BE2C (cell line): ENCODE data around the gene PCP4L1.

ENCODE experiments used
- DNase-seq: peaks from one replicate; pipeline ENCODE4 v3.0.0-alpha.2; 2020
- H3K27me3 ChIP-seq: fragments of 250-450 bp; sonication (Bioruptor Pico); 2 replicates; pipeline ENCODE4 v1.5.1; 2020; ENCODE audit warnings: mild to moderate bottlenecking
- H3K36me3 ChIP-seq: fragments of 250-450 bp; sonication (Bioruptor Pico); 2 replicates; pipeline ENCODE4 v1.5.1; 2020; ENCODE audit warnings: mild to moderate bottlenecking
- H3K4me1 ChIP-seq: fragments of 250-450 bp; sonication (Bioruptor Pico); 2 replicates; pipeline ENCODE4 v1.5.1; 2020
- H3K4me3 ChIP-seq: 2 replicates; pipeline ENCODE4 v1.5.1; 2011; ENCODE audit warnings: low read depth, low read length
- H3K9me3 ChIP-seq: fragments of 250-450 bp; sonication (Bioruptor Pico); 2 replicates; pipeline ENCODE4 v1.5.1; 2020
- TF ChIP-seq, protein P1 (sequence below): IDR thresholded peaks from 2 replicates; pipeline ENCODE4 v1.5.1; 2012; ENCODE audit warnings: mild to moderate bottlenecking, low read depth, low read length

The PCP4L1 gene

DNA sequence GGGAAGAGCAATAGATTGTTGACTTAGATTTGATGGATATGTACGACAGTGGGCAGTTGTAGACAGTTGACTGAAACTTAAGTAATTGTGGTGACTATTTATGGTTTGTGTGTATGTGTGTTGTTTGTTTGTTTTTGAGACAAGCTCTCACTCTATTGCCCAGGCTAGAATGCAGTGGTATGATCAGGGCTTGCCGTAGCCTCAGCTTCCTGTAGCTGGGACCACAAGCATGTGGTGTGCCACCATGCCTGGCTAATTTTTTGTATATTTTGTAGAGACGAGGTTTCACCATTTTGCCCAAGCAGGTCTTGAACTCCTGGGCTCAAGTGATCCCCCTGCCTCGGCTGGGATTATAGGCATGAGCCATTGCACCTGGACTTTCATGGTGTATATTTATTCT lies 65.5 kb downstream of the PCP4L1 start:
- Histone ChIP-seq H3K27me3 (no peaks in the 10 kb centered on the region), H3K9me3 (no peaks in the 10 kb centered on the region), H3K4me1 (no peaks in the 10 kb centered on the region), H3K4me3 (no peak overlapping the region), H3K36me3 (peaks cover 33% of the 10 kb centered on the region)
- TF ChIP-seq, protein P1, sequence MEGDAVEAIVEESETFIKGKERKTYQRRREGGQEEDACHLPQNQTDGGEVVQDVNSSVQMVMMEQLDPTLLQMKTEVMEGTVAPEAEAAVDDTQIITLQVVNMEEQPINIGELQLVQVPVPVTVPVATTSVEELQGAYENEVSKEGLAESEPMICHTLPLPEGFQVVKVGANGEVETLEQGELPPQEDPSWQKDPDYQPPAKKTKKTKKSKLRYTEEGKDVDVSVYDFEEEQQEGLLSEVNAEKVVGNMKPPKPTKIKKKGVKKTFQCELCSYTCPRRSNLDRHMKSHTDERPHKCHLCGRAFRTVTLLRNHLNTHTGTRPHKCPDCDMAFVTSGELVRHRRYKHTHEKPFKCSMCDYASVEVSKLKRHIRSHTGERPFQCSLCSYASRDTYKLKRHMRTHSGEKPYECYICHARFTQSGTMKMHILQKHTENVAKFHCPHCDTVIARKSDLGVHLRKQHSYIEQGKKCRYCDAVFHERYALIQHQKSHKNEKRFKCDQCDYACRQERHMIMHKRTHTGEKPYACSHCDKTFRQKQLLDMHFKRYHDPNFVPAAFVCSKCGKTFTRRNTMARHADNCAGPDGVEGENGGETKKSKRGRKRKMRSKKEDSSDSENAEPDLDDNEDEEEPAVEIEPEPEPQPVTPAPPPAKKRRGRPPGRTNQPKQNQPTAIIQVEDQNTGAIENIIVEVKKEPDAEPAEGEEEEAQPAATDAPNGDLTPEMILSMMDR, result no peak
- no peak for DNase-seq

DNA sequence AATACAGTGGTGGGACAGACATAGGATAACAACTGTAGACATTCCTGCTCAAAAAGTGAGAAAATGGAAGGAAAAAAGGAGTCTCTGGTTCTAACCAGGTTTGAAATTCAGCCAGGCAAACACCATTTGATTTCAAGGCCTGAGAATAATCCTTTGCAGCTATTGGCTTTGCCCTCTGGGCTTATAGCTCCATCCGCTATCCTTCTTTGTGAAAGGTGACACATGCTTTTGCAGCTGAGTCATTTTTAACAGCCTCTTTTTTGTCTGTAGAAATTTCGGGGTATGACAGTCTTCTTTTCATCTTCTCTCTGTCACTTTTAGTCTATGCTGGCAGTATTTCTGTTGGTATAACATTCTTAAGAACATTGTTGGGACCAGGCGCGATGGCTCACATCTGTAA lies 71.8 kb downstream of the PCP4L1 start:
- H3K9me3 ChIP-seq, result no peaks in the 10 kb centered on the region; the same call in 1 of the 2 replicates
- no peak for DNase-seq
- H3K4me1 ChIP-seq, result no peaks in the 10 kb centered on the region
- peaks cover 41% of the 10 kb centered on the region for H3K36me3 ChIP-seq
- no peak overlapping the region for H3K4me3 ChIP-seq
- no peaks in the 10 kb centered on the region for H3K27me3 ChIP-seq
- TF ChIP-seq, protein P1, result no peak

DNA sequence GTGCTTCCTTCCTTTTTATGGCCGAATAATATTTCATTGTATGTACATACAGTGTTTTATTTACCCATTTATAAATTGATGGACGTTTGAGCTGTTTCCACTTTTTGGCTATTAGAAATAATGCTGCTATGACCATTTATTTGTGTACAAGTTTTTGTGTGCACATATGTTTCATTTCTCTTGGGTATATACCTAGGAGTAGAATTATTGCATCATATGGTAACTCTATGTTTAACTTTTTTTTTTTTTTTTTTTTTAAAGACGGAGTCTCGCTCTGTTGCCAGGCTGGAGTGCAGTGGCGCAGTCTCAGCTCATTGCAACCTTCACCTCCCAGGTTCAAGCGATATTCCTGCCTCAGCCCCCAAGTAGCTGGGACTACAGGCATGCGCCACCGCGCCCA lies 74.6 kb downstream of the PCP4L1 start:
- TF ChIP-seq, protein P1, result no peak
- DNase-seq, result no peak
- H3K9me3 ChIP-seq, result no peaks in the 10 kb centered on the region; the same call in 1 of the 2 replicates
- no peaks in the 10 kb centered on the region for H3K4me1 ChIP-seq
- no peaks in the 10 kb centered on the region for H3K27me3 ChIP-seq
- H3K4me3 ChIP-seq, result no peak overlapping the region
- H3K36me3 ChIP-seq, result peaks cover 26% of the 10 kb centered on the region
